Cortex of kidney (tissue), 1 donor: Measurements from ENCODE around the gene PPAN.

Source experiments
- DNase-seq: peaks from one replicate; lab custom pipeline; 2025; lab: John Stamatoyannopoulos, UW

Gene PPAN, protein sequence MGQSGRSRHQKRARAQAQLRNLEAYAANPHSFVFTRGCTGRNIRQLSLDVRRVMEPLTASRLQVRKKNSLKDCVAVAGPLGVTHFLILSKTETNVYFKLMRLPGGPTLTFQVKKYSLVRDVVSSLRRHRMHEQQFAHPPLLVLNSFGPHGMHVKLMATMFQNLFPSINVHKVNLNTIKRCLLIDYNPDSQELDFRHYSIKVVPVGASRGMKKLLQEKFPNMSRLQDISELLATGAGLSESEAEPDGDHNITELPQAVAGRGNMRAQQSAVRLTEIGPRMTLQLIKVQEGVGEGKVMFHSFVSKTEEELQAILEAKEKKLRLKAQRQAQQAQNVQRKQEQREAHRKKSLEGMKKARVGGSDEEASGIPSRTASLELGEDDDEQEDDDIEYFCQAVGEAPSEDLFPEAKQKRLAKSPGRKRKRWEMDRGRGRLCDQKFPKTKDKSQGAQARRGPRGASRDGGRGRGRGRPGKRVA

DNA sequence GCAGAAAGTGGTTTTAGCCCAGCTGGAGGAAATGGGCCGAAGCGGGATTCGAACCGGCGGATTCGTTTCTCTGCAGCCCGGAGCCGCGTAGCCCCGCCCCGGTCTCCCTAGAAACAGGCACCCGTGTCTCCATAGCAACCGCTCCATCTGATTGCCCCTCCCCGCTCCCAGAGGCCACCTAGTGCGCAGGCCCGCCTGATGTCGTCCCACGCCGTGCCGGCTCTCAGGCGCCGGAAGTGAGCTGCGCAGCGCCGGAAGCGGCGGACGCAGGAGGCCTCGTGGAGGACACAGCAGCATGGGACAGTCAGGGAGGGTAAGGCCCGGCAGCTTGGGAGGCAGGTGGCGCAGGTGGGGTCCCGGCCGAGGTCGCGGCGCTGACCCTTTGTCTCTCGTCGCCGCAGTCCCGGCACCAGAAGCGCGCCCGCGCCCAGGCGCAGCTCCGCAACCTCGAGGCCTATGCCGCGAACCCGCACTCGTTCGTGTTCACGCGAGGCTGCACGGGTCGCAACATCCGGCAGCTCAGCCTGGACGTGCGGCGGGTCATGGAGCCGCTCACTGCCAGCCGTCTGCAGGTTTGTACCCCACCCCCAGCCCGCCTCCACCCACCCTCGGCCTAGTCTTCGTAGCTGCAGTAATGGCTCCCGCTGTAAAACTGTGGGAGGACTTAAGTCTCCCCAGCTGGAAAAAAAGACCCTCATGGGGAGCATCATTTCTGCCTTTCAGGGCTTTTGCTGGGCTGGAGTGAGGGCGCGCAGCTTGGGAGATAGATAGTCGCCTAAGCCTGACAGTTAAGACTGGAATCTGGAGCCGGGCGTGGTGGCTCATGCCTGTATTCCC is at the start of gene PPAN:
TSS of gene PPAN (plus strand) at position 263 of the 837 bp plus-strand sequence. CDS start at position 296, 33 bp downstream.
- DNase-seq = no peak

DNA sequence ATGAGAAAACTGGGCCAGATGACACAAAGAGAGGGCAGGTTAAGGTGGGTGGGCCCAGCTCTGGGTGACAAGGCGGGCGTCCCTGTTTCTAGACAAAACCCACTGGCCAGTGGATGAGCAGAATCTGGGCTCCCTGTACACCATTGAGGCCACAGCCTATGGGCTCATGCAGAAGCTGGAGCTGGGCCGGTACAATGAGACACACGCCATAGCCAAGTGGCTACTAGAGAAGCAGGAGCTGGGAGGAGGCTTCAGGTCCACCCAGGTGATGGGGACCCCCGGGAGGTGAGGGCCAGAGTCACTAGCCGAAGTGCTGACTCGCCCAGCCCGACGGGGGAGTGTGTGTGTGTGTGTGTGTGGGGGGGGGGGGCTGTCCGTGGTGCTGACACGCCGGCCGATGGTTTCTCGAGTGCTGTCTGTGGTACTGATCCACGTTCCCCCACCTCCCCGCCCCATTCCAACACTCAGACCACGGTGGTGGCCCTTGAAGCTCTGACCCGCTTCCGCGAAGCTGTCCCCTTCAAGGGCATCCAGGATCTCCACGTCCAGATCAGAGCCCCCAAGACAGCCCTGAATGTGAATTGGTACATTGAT is 44.3 kb upstream of the PPAN start:
- DNase-seq = no peak

- no peak for DNase-seq
Measured at GRCh38 chr19:10068205-10068604, 38.0 kb upstream of the PPAN start.

DNA sequence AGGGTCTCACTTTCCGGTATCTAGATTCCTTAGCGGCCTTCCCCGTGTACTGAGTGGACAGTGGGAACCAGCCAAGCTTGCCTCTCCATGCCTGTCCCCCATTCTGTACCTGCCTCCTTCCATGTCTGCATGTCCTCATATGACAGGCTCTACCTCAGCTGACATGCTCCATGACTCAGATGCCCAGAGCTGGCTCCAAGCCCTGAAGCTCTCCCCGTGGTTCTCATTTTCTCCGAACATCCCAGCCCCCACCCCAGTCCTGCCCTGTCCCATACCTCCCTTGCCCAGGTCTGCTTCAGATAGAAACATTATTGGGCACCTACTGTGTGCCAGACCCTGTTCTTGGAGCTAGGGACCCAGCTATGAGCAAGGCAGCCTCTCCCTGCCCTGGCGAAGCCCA is 37.1 kb upstream of the PPAN start:
- no peak for DNase-seq

DNA sequence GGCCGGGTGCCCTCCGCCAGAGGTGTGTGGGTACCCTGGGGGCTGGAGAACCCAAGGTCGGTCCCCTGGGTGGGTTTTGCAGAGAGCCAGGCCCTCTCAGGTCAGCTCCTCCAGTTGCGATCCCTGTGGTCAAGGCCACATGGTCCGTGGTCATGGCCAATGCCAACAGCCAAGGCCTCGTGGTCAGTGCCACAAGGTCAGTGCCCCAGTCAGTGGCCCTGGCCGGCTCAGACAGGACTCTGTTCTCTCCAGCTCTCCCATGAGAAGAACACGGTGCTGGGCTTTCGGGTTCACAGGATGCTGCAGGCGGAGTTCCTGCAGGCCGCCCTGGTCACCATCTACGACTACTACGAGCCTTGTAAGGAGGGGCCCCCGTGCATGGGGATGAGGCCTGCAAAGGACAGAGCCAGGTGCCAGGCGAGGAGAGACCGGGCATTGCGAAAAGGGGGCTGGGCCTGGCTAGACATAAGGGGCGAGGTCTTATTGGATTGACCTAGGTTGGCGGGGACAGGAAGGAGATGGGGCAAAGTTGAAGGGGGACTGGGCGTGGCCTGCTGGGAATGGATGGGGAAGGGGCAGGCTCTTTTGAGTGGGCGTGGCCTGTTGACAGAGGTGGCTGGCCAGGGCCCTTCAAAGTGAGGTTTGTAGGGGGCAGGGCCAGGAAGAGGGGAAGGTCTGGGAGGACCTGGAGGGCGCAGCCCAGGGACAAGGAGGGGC is 35.3 kb upstream of the PPAN start:
- no peak for DNase-seq

DNA sequence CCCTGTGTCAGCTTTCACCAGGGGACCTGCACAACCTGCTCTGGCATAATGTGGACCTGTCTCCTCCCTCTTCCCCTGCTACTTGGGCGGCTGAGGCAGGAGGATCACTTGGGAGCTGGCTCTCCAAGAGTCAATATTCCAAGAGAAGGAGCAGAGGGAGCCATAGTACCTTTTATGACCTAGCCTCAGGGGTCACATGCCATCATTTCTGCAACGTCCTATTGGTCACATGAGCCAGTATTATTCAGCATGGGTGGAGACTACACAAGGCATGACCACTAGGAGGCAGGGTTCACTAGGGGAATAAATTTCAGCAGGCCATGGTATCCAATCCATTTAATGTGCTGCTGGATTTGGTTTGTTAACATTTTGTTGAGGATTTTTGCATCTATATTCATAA is 32.0 kb upstream of the PPAN start:
- no peak for DNase-seq

DNA sequence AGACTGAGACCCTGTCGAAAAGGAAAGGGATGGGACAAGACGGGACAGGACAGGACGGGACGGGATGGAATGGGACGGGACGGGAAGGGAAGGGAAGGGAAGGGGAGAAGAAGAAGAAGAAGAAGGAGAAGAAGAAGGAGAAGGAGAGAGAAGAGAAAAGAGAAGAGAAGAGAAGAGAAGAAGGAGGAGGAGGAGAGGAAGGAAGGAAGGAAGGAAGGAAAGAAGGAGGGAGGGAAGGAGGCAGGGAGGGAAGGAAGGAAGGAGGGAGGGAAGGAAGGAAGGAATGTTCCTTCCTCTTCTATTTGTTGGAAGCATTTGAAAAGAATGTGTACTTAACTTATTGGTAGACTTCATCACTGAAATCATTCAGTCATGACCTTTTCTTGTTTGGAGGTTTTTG is 29.6 kb upstream of the PPAN start:
- DNase-seq = no peak

GRCh38 chr19:10078329-10078728 is 27.8 kb upstream of the PPAN start:
- DNase-seq = no peak

DNA sequence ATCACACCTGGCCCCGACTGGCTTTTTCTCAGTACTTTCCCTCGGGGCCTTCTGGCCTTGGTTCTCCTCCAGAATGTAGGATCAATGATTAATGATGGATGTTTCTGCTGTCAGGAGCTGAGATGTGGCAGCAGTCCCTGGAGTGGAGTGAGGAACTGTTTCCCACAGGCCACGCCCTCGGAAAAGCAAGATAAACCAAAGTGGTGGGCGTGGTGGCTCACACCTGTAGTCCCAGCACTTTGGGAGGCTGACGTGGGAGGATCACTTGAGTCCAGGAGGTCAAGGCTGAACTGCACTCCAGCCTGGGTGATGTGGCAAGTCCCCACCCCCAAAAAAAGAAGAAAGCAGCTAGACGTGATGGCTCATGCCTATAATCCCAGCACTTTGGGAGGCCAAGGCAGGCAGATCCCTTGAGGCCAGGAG is 27.1 kb upstream of the PPAN start:
- DNase-seq = no peak

- DNase-seq = no peak
Measured at GRCh38 chr19:10083911-10084310, 22.3 kb upstream of the PPAN start.

- no peak for DNase-seq
Measured at GRCh38 chr19:10084803-10085202, 21.4 kb upstream of the PPAN start.

DNA sequence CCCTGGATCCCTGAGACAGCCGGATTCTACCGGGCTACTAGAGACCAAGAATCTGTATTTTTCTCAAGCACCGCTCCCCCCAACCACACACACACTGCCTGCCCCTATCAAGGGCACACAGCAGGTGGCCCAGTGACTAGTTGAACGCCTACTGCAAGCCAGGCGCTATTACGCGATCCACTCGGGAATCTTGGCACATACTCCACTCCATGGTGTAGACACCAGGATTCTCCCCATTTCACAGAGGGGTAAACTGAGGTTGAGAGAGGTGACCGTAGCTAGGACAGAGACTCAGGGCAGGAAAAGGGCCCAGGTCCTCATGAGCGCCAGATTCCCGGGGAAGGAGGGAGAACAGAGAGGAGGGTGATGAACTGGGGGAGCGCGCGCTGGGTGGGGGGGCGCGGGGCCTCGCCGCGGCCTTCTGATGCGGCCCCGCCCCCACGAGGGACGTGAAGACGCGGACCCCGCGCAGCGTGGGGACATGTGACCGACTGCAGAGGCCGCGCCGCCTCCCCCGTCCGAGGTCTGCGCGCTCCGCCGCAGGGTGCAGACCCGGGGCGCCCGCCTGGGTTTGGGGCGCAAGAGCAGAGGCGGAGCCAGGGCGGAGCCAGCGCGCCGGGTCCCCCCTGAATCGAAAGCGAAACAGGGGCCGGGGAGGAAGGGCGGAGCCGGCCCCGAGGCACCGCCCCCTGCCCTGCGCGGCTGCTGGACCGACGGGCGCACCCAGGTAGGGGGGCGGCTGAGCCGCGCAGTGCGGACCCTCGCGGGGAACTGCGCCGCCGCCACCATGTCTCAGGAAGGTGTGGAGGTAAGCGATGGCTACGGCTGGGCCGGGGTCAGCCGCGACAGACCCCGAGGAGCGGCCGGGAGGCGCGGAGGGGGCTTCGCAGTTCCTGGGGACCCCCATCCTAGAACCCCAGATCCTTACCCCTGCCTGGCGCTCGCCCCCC is 20.2 kb upstream of the PPAN start, which contains the start of gene SHFL:
TSS of gene SHFL (plus strand) at position 677 of the 950 bp plus-strand sequence. CDS start at position 788, 111 bp downstream.
- DNase-seq = no peak

- no peak for DNase-seq
Measured at GRCh38 chr19:10086591-10087192, 19.5 kb upstream of the PPAN start.

DNA sequence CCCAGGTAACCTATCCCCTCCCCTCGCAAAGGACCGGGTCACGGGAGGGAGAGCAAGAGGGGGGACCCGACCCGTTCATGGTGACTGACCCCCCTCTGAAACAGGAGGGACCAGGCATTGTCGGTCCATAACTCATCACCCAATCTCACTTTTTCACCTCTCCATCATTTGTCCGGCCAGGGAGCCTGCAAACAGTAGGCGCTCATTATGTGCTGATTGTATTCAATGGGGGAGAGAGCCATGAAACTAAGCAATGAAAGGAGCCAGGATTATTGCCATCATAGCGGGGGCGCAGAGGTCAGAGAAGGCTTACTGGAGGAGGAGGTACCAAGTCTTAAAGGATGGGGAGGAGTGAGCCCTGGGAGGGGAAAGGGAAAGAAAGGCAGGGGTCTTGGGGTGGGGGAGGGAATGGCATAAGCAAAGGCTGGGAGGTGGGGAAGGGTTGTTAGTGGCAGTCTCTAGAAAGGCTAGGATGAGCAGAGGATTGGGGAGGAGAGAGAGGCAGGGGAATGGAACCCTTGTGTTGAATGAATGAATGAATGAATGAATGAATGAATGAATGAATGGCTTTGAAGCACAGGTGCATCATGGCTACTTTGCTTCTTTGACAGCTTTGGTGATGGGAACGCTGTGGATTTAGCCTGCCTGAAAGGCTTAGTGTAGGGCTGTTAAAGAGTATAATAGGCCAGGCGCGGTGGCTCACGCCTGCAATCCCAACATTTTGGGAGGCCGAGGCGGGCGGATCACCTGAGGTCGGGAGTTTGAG is 18.7 kb upstream of the PPAN start:
- DNase-seq = no peak

- DNase-seq = no peak
Measured at GRCh38 chr19:10088949-10089554, 17.1 kb upstream of the PPAN start.

- no peak for DNase-seq
Measured at GRCh38 chr19:10089801-10090375, 16.3 kb upstream of the PPAN start.

DNA sequence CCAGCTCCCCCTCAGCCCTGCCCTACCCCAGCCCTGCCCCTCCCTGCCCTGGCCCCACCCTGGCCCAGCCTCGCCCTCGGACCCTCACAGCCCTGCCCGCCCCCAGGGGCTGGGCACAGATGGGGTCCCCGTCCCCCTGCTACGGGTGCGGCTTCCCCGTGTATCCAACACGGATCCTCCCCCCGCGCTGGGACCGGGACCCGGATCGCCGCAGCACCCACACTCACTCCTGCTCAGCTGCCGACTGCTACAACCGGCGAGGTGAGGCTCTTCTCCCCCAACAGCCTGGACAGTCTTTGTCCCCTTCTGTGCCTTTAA is 14.8 kb upstream of the PPAN start:
- DNase-seq = no peak

DNA sequence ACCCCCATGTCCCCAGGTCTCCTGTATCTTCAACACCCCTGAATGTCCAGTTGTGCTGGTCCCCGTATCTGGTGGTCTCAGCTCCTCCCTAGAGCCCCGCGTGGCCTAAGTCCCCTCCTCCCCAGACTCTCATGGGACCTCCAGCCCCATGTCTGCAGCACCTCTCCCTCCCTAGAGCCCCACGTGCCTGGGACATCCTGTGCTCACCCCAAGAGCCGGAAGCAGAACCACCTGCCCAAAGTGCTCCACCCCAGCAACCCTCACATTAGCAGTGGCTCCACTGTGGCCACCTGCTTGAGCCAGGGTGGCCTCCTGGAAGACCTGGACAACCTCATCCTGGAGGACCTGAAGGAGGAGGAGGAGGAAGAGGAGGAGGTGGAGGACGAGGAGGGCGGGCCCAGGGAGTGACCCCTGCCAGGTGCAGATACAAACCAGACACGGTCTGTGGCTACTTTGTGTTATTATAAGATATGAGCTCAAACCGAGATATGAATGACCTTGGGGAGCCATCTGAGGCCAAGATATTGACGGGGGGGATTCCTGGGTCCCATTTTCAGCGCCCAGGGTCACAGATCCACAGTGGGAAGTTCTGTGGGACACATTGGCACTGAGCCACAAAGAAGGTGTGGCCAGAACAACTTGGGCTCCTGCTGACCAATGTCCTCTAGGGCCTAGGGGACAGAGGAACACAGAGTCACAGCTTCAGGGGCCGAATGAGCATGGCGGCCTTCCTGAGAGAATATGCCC is 14.1 kb upstream of the PPAN start:
- DNase-seq = no peak
